ENCODE measurements around the gene SYT1. TPM values are rescaled to one million over a fixed set of nuclear protein-coding genes. Genes with fewer than 3 reads are reported as not detected.
A peak's percentile ranks its signal among the peaks of the same experiment; 100 is the strongest.

Gene SYT1
- total and polyA plus RNA-seq, 4 donors, result 38.0 to 113 (median 97.8) TPM

DNA sequence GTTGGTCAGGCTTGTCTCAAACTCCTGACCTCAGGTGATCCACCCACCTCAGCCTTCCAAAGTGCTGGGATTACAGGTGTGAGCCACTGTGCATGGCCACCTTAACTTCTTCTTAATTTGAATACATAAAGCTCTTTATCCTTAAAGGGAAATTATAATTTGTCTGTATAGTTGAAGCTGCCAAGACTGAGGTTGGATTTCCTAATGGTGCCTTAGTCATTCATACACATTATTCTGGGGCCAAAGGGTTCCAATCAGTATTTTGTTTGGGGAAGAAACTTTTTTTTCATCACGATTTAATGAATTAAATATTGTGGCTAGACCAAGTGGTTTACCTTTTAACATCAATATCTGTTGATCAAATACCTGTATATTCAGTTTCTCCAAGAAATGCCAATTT lies 135.9 kb downstream of the SYT1 start:
- Histone ChIP-seq H3K36me3 (ENCODE audit: control insufficient read depth, insufficient read depth, low read length) (no peaks in the 10 kb centered on the region), H3K27me3 (ENCODE audit: control insufficient read depth, insufficient read depth, low read length) (no peaks in the 10 kb centered on the region), H3K4me3 (ENCODE audit: low read depth, low read length) (no peak overlapping the region), H3K9me3 (ENCODE audit: control insufficient read depth, insufficient read depth, low read length) (no peaks in the 10 kb centered on the region), H3K4me1 (ENCODE audit: control insufficient read depth, insufficient read depth, low read length) (no peaks in the 10 kb centered on the region), H3K27ac (ENCODE audit: low read depth, low read length) (no peak overlapping the region)
- WGBS (ENCODE audit: insufficient coverage), result no CpG with 5 or more reads among the region's 1 CpG
- no peak for DNase-seq (ENCODE audit: low read depth in 4 of 6, low spot score in 6 of 6)

DNA sequence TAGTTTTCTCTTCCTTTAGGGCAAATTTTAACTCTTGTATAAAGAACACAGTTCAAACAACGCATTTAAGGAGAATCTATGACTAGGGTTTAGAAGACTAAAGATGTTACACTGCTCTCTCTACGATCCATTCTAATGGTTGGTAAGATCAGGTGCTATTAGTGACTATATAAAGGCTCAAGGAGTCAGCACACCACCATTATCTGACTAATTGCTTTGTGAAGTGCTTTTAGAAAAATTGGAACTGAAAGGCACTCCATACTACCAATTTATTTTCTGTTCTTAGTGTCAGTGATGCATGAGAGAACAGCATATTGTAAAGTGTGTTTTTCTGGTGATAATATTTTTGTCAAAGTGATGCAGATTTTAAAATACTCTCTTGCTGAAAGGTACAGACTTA lies 136.8 kb downstream of the SYT1 start:
- no peaks in the 10 kb centered on the region for H3K36me3 ChIP-seq (ENCODE audit: control insufficient read depth, insufficient read depth, low read length)
- H3K9me3 ChIP-seq (ENCODE audit: control insufficient read depth, insufficient read depth, low read length), result no peaks in the 10 kb centered on the region
- no peak for DNase-seq (ENCODE audit: low read depth in 4 of 6, low spot score in 6 of 6)
- H3K27ac ChIP-seq (ENCODE audit: low read depth, low read length), result no peak overlapping the region
- no CpG with 5 or more reads among the region's 2 CpGs for WGBS (ENCODE audit: insufficient coverage)
- no peaks in the 10 kb centered on the region for H3K27me3 ChIP-seq (ENCODE audit: control insufficient read depth, insufficient read depth, low read length)
- H3K4me3 ChIP-seq (ENCODE audit: low read depth, low read length), result no peak overlapping the region
- H3K4me1 ChIP-seq (ENCODE audit: control insufficient read depth, insufficient read depth, low read length), result no peaks in the 10 kb centered on the region

DNA sequence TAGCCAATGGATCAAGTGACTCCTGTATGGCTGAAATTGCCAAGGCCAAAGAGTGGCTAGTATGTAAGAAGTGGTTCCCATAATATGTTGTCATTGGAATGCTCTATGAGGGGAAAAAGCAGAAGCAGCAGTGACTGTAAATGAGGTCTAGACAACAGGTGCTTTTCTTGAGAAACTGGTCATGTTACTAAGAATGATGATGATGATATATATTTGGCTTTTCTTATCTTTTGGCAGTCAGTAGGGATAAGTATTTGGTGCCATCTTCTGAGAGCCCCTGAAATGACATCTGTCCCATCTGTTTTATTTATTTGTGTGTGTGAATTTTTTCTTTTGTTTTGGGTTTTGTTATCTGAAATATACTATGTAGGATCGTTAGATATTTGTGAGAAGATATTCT lies 141.7 kb downstream of the SYT1 start:
- Histone ChIP-seq H3K27ac (ENCODE audit: low read depth, low read length) (no peak overlapping the region), H3K4me1 (ENCODE audit: control insufficient read depth, insufficient read depth, low read length) (no peaks in the 10 kb centered on the region), H3K9me3 (ENCODE audit: control insufficient read depth, insufficient read depth, low read length) (no peaks in the 10 kb centered on the region), H3K27me3 (ENCODE audit: control insufficient read depth, insufficient read depth, low read length) (no peaks in the 10 kb centered on the region), H3K4me3 (ENCODE audit: low read depth, low read length) (no peak overlapping the region), H3K36me3 (ENCODE audit: control insufficient read depth, insufficient read depth, low read length) (no peaks in the 10 kb centered on the region)
- no peak for DNase-seq (ENCODE audit: low read depth in 4 of 6, low spot score in 6 of 6)
- no CpG with 5 or more reads among the region's 1 CpG for WGBS (ENCODE audit: insufficient coverage)

DNA sequence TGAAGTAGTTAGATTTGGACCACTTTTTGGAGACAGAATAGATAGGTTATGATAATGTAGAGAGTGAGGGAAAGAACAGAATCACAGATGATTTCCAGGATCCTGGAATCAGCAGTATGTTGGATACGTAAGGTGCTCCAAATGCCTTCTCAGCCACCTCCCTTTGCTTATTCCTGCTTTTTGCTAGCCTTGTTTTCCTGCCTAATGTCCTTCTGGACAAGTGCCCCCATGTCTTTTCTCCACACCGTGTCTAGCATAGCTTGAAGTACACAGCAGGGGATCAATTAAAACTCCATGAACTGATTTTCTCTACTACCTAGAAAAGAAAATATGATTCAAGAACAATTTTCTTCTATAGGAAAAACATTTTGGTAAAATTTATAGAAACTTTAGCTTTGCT lies 144.0 kb downstream of the SYT1 start:
- 100% methylated on average over 1 of the region's 2 CpGs for WGBS (ENCODE audit: insufficient coverage)
- Histone ChIP-seq H3K9me3 (ENCODE audit: control insufficient read depth, insufficient read depth, low read length) (no peaks in the 10 kb centered on the region), H3K36me3 (ENCODE audit: control insufficient read depth, insufficient read depth, low read length) (no peaks in the 10 kb centered on the region)

GRCh38 chr12:79012636-79013035 lies 148.1 kb downstream of the SYT1 start:
- WGBS (ENCODE audit: insufficient coverage), result 73% methylated on average over 2 of the region's 3 CpGs
- no peaks in the 10 kb centered on the region for H3K4me1 ChIP-seq (ENCODE audit: control insufficient read depth, insufficient read depth, low read length)

More for the DNA sequence above, 144.0 kb downstream of the SYT1 start:
- DNase-seq (ENCODE audit: low read depth in 4 of 6, low spot score in 6 of 6), result no peak
- Histone ChIP-seq H3K4me1 (ENCODE audit: control insufficient read depth, insufficient read depth, low read length) (no peaks in the 10 kb centered on the region), H3K4me3 (ENCODE audit: low read depth, low read length) (no peak overlapping the region), H3K27me3 (ENCODE audit: control insufficient read depth, insufficient read depth, low read length) (no peaks in the 10 kb centered on the region), H3K27ac (ENCODE audit: low read depth, low read length) (no peak overlapping the region)

DNA sequence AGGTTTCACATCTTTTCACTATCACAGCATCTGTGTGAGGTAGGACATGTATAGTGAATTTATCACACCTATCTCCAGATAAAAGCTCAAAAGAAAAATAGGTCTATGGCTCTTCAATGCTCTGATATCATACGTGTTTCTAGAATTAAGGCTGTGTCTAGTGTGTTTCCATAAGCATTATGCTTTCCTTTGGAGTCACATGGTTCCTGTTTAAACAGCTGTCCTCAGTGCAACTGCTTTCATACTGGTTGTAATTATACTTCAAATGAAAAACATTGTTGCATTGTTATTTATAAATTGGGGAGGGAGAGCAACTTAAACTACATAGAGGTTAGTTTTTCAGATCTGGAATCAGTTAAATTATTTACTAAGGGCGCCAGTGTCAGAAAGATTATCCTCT lies 151.6 kb downstream of the SYT1 start:
- H3K27me3 ChIP-seq (ENCODE audit: control insufficient read depth, insufficient read depth, low read length), result no peaks in the 10 kb centered on the region
- H3K27ac ChIP-seq (ENCODE audit: low read depth, low read length), result no peak overlapping the region
- H3K4me1 ChIP-seq (ENCODE audit: control insufficient read depth, insufficient read depth, low read length), result no peaks in the 10 kb centered on the region
- no CpG with 5 or more reads among the region's 2 CpGs for WGBS (ENCODE audit: insufficient coverage)
- DNase-seq (ENCODE audit: low read depth in 4 of 6, low spot score in 6 of 6), result peak in 1 of 6 donors; percentile 24
- no peaks in the 10 kb centered on the region for H3K36me3 ChIP-seq (ENCODE audit: control insufficient read depth, insufficient read depth, low read length)
- H3K9me3 ChIP-seq (ENCODE audit: control insufficient read depth, insufficient read depth, low read length), result no peaks in the 10 kb centered on the region
- no peak overlapping the region for H3K4me3 ChIP-seq (ENCODE audit: low read depth, low read length)

More at GRCh38 chr12:79012636-79013035, 148.1 kb downstream of the SYT1 start:
- Histone ChIP-seq H3K4me3 (ENCODE audit: low read depth, low read length) (no peak overlapping the region), H3K27me3 (ENCODE audit: control insufficient read depth, insufficient read depth, low read length) (no peaks in the 10 kb centered on the region), H3K9me3 (ENCODE audit: control insufficient read depth, insufficient read depth, low read length) (no peaks in the 10 kb centered on the region), H3K27ac (ENCODE audit: low read depth, low read length) (no peak overlapping the region), H3K36me3 (ENCODE audit: control insufficient read depth, insufficient read depth, low read length) (no peaks in the 10 kb centered on the region)
- no peak for DNase-seq (ENCODE audit: low read depth in 4 of 6, low spot score in 6 of 6)

- no CpG with 5 or more reads among the region's 1 CpG for WGBS (ENCODE audit: insufficient coverage)
- DNase-seq (ENCODE audit: low read depth in 4 of 6, low spot score in 6 of 6), result no peak
- no peaks in the 10 kb centered on the region for H3K9me3 ChIP-seq (ENCODE audit: control insufficient read depth, insufficient read depth, low read length)
- no peaks in the 10 kb centered on the region for H3K4me1 ChIP-seq (ENCODE audit: control insufficient read depth, insufficient read depth, low read length)
- H3K4me3 ChIP-seq (ENCODE audit: low read depth, low read length), result no peak overlapping the region
- no peaks in the 10 kb centered on the region for H3K36me3 ChIP-seq (ENCODE audit: control insufficient read depth, insufficient read depth, low read length)
- no peak overlapping the region for H3K27ac ChIP-seq (ENCODE audit: low read depth, low read length)
- H3K27me3 ChIP-seq (ENCODE audit: control insufficient read depth, insufficient read depth, low read length), result no peaks in the 10 kb centered on the region
These were observed 155.1 kb downstream of the SYT1 start for GRCh38 chr12:79019672-79020071.

GRCh38 chr12:79020106-79020505 lies 155.5 kb downstream of the SYT1 start:
- no peak overlapping the region for H3K27ac ChIP-seq (ENCODE audit: low read depth, low read length)
- no peak for DNase-seq (ENCODE audit: low read depth in 4 of 6, low spot score in 6 of 6)
- no peaks in the 10 kb centered on the region for H3K9me3 ChIP-seq (ENCODE audit: control insufficient read depth, insufficient read depth, low read length)
- H3K36me3 ChIP-seq (ENCODE audit: control insufficient read depth, insufficient read depth, low read length), result no peaks in the 10 kb centered on the region
- 88% methylated on average over 1 of the region's 1 CpG for WGBS (ENCODE audit: insufficient coverage)
- no peak overlapping the region for H3K4me3 ChIP-seq (ENCODE audit: low read depth, low read length)
- no peaks in the 10 kb centered on the region for H3K4me1 ChIP-seq (ENCODE audit: control insufficient read depth, insufficient read depth, low read length)
- no peaks in the 10 kb centered on the region for H3K27me3 ChIP-seq (ENCODE audit: control insufficient read depth, insufficient read depth, low read length)

DNA sequence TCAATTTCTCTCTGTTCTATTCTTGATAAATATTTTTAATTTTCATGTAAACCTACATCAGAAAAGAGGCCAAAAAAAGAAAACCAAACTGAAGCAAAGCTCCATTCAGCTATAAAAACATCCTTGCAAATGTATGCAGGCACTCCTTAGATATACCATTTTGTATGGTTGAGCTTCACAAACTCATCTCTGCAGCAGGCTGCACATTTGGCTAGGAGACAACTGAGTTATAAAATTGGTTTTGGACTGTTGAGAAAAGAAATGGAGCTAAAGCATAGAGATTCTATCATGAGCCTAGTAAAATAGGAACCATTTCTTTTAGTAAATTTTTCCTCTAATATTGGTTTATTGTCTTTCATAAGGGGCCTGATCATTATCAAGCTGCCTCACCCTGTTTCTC lies 156.4 kb downstream of the SYT1 start:
- peak in 2 of 6 donors; percentile 46 to 49 for DNase-seq (ENCODE audit: low read depth in 4 of 6, low spot score in 6 of 6)
- H3K27ac ChIP-seq (ENCODE audit: low read depth, low read length), result no peak overlapping the region
- H3K4me1 ChIP-seq (ENCODE audit: control insufficient read depth, insufficient read depth, low read length), result no peaks in the 10 kb centered on the region
- H3K9me3 ChIP-seq (ENCODE audit: control insufficient read depth, insufficient read depth, low read length), result no peaks in the 10 kb centered on the region
- no peaks in the 10 kb centered on the region for H3K27me3 ChIP-seq (ENCODE audit: control insufficient read depth, insufficient read depth, low read length)
- H3K4me3 ChIP-seq (ENCODE audit: low read depth, low read length), result no peak overlapping the region
- no peaks in the 10 kb centered on the region for H3K36me3 ChIP-seq (ENCODE audit: control insufficient read depth, insufficient read depth, low read length)

DNA sequence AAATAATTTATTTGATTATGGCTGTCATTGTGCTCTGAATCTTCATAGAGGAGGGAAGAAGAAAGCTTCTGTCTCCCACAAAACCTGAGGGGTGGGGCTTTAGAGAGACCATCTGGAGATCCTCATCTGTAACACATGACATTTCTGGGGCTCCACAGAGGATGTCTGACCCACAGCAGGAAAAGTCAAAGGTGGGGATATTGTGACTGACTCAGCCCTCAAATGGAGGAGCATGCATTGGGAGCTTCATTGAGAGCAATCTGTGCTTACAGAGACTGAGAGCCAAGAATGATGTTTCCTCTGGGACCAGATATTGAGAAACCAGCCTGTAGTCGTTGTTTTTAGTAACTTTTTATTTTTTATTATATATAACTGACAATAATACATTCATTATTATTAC lies 158.7 kb downstream of the SYT1 start:
- no CpG with 5 or more reads among the region's 1 CpG for WGBS (ENCODE audit: insufficient coverage)
- Histone ChIP-seq H3K4me3 (ENCODE audit: low read depth, low read length) (no peak overlapping the region), H3K36me3 (ENCODE audit: control insufficient read depth, insufficient read depth, low read length) (no peaks in the 10 kb centered on the region), H3K27ac (ENCODE audit: low read depth, low read length) (no peak overlapping the region), H3K9me3 (ENCODE audit: control insufficient read depth, insufficient read depth, low read length) (no peaks in the 10 kb centered on the region), H3K27me3 (ENCODE audit: control insufficient read depth, insufficient read depth, low read length) (no peaks in the 10 kb centered on the region), H3K4me1 (ENCODE audit: control insufficient read depth, insufficient read depth, low read length) (no peaks in the 10 kb centered on the region)
- no peak for DNase-seq (ENCODE audit: low read depth in 4 of 6, low spot score in 6 of 6)
